Natural killer cell (primary cell): Measurements from ENCODE around the gene ST6GALNAC1. TPM values are rescaled to one million over a fixed set of nuclear protein-coding genes. Genes with fewer than 3 reads are reported as not detected.

ENCODE experiments used
- ATAC-seq, 3 donors: fragments of 150-1000 bp in 2 of 3; fragments of 200-7000 bp in 1 of 3; cut with Tn5 transposase; 1 replicate in 1 of 3; 2 replicates in 2 of 3; pipeline ENCODE4 v1.10.0; 2021; ENCODE audit warnings: mild to moderate bottlenecking in 2 of 3, moderate library complexity in 2 of 3
- DNase-seq, 2 donors: peaks; one replicate each; pipeline versions ENCODE4 v3.0.0 to v3.0.0-alpha.2; 2013 to 2021; ENCODE audit warnings: mixed read lengths in 1 of 2
- H3K27ac ChIP-seq: one replicate; pipeline ENCODE4 v1.5.1; 2013; ENCODE audit warnings: mild to moderate bottlenecking, low read length
- H3K27me3 ChIP-seq: one replicate; pipeline ENCODE4 v1.6.1; 2013; ENCODE audit warnings: low read length; ENCODE audit not compliant: control insufficient read depth, insufficient read depth
- H3K36me3 ChIP-seq: one replicate; pipeline ENCODE4 v1.6.1; 2013; ENCODE audit warnings: low read length; ENCODE audit not compliant: control insufficient read depth, insufficient read depth
- H3K4me1 ChIP-seq: one replicate; pipeline ENCODE4 v1.6.1; 2013; ENCODE audit warnings: low read length; ENCODE audit not compliant: control insufficient read depth, insufficient read depth
- H3K4me3 ChIP-seq: one replicate; pipeline ENCODE4 v1.5.1; 2013; ENCODE audit warnings: low read length
- H3K9me3 ChIP-seq: one replicate; pipeline ENCODE4 v1.6.1; 2013; ENCODE audit warnings: low read length; ENCODE audit not compliant: control insufficient read depth, insufficient read depth
- H3K27ac Mint-ChIP-seq, 2 donors: one replicate each; pipeline ENCODE4 v1.8.0; 2022; ENCODE audit warnings: mild to moderate bottlenecking in 2 of 2, mixed read lengths in 2 of 2, moderate library complexity in 1 of 2
- H3K27me3 Mint-ChIP-seq, 2 donors: one replicate each; pipeline ENCODE4 v1.8.0; 2022; ENCODE audit warnings: low read depth in 2 of 2, mixed read lengths in 2 of 2
- H3K36me3 Mint-ChIP-seq: one replicate; pipeline ENCODE4 v1.8.0; 2022; ENCODE audit warnings: mixed read lengths
- H3K4me1 Mint-ChIP-seq, 2 donors: one replicate each; pipeline ENCODE4 v1.8.0; 2022; ENCODE audit warnings: mixed read lengths in 2 of 2
- H3K4me3 Mint-ChIP-seq: one replicate; pipeline ENCODE4 v1.8.0; 2022; ENCODE audit warnings: mild to moderate bottlenecking, moderate library complexity, mixed read lengths
- H3K9me3 Mint-ChIP-seq, 2 donors: one replicate each; pipeline ENCODE4 v1.8.0; 2022; ENCODE audit warnings: mixed read lengths in 2 of 2
- WGBS: methylation state at CpG from one replicate; pipeline ENCODE4 v1.1.7; 2013; ENCODE audit warnings: missing lambda C conversion rate; ENCODE audit not compliant: insufficient coverage; 5-methylcytosine and 5-hydroxymethylcytosine counted together
- intact Hi-C: fragments of 100-400 bp; cut with micrococcal nuclease; formaldehyde crosslinking; loops from one replicate; pipeline ENCODE4 v1.14.2; 2022
- total RNA-seq, 4 donors: library from RNA; stranded (reverse); fragments of 120-200 nt in 1 of 4; gene quantifications; one replicate each; pipeline versions ENCODE4 v1.2.3 to v1.2.4, GENCODE V29; 2013 to 2022
- TF ChIP-seq, protein P1 (sequence below): fragments of 200-600 bp; IDR thresholded peaks from one replicate; pipeline ENCODE4 v1.8.0; 2022; ENCODE audit warnings: antibody characterized with exemption

Gene ST6GALNAC1
- total RNA-seq, 3 donors from 2014 or later (not counting 1 experiment from before 2014, with no cell fraction given), result 1.0 TPM; not detected in 2

DNA sequence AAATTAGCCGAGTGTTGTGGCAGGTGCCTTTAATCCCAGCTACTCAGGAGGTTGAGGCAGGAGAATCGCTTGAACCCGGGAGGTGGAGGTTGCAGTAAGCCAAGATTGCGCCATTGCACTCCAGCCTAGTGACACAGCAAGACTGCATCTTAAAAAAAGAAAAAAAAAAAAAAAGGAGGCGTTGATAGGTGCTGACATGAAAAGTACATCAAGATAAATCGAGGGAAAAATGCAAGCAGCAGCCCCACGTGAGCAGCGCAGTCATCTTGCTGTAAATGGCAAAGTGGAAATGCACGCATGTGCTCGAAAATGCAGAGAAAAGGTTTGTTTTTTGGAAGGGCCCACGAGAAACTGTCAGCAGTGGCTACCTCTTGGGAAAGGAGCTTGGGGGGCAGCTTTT lies 46.3 kb upstream of the ST6GALNAC1 start:
- Histone ChIP-seq H3K27ac (no peak overlapping the region), H3K36me3 (peaks cover 2% of the 10 kb centered on the region), H3K4me1 (no peaks in the 10 kb centered on the region), H3K4me3 (no peak overlapping the region), H3K9me3 (no peaks in the 10 kb centered on the region), H3K27me3 (no peaks in the 10 kb centered on the region)
- DNase-seq, result no peak
- Mint-ChIP-seq H3K27me3 (no peaks in the 10 kb centered on the region), H3K9me3 (no peaks in the 10 kb centered on the region), H3K4me3 (no peak overlapping the region), H3K27ac (no peak overlapping the region), H3K4me1 (no peaks in the 10 kb centered on the region), H3K36me3 (no peaks in the 10 kb centered on the region)
- WGBS, result 96% methylated on average over 11 of the region's 11 CpGs
- ATAC-seq, result no peak
- TF ChIP-seq, protein P1, sequence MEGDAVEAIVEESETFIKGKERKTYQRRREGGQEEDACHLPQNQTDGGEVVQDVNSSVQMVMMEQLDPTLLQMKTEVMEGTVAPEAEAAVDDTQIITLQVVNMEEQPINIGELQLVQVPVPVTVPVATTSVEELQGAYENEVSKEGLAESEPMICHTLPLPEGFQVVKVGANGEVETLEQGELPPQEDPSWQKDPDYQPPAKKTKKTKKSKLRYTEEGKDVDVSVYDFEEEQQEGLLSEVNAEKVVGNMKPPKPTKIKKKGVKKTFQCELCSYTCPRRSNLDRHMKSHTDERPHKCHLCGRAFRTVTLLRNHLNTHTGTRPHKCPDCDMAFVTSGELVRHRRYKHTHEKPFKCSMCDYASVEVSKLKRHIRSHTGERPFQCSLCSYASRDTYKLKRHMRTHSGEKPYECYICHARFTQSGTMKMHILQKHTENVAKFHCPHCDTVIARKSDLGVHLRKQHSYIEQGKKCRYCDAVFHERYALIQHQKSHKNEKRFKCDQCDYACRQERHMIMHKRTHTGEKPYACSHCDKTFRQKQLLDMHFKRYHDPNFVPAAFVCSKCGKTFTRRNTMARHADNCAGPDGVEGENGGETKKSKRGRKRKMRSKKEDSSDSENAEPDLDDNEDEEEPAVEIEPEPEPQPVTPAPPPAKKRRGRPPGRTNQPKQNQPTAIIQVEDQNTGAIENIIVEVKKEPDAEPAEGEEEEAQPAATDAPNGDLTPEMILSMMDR, result no peak
- intact Hi-C loops, result no loop called here

- H3K4me3 Mint-ChIP-seq, result no peak overlapping the region
- H3K9me3 ChIP-seq, result no peaks in the 10 kb centered on the region
- H3K4me1 Mint-ChIP-seq, result no peaks in the 10 kb centered on the region
- H3K27ac ChIP-seq, result no peak overlapping the region
- peaks cover 5% of the 10 kb centered on the region for H3K4me1 ChIP-seq
- 78% methylated on average over 11 of the region's 11 CpGs for WGBS
- ATAC-seq, result peak in 1 of 3 donors; percentile 20
- no peaks in the 10 kb centered on the region for H3K36me3 Mint-ChIP-seq
- no peak for DNase-seq
- TF ChIP-seq, protein P1, result no peak
- no peaks in the 10 kb centered on the region for H3K27me3 ChIP-seq
- H3K4me3 ChIP-seq, result no peak overlapping the region
- peaks cover 2% of the 10 kb centered on the region for H3K36me3 ChIP-seq
- H3K9me3 Mint-ChIP-seq, result no peaks in the 10 kb centered on the region
- H3K27ac Mint-ChIP-seq, result no peak overlapping the region
- intact Hi-C loops, result no loop called here
- no peaks in the 10 kb centered on the region for H3K27me3 Mint-ChIP-seq
Measured at GRCh38 chr17:76688165-76688622, 44.6 kb upstream of the ST6GALNAC1 start.

- H3K27me3 Mint-ChIP-seq, result no peaks in the 10 kb centered on the region
- Histone ChIP-seq H3K4me1 (peaks cover 12% of the 10 kb centered on the region), H3K27ac (no peak overlapping the region), H3K9me3 (no peaks in the 10 kb centered on the region), H3K4me3 (no peak overlapping the region), H3K36me3 (peaks cover 2% of the 10 kb centered on the region), H3K27me3 (no peaks in the 10 kb centered on the region)
- H3K4me3 Mint-ChIP-seq, result no peak overlapping the region
- WGBS, result 84% methylated on average over 26 of the region's 26 CpGs
- H3K9me3 Mint-ChIP-seq, result no peaks in the 10 kb centered on the region
- H3K27ac Mint-ChIP-seq, result no peak overlapping the region
- ATAC-seq (no peak), DNase-seq (no peak)
- intact Hi-C loops, result no loop called here
- TF ChIP-seq, protein P1, result no peak
- peaks cover 1% of the 10 kb centered on the region in 2 donors for H3K4me1 Mint-ChIP-seq
- no peaks in the 10 kb centered on the region for H3K36me3 Mint-ChIP-seq
Measured at GRCh38 chr17:76687298-76688164, 44.0 kb upstream of the ST6GALNAC1 start.
